Urinary bladder (tissue), 4 donors: ENCODE measurements around the gene ISM1. TPM values are rescaled to one million over a fixed set of nuclear protein-coding genes. Genes with fewer than 3 reads are reported as not detected.

ENCODE experiments used
- DNase-seq: peaks from one replicate; pipeline ENCODE4 v3.0.0-alpha.2; 2015; ENCODE audit errors: extremely low spot score
- H3K27ac ChIP-seq: one replicate; pipeline ENCODE4 v1.5.1; 2013; ENCODE audit warnings: low read depth, mild to moderate bottlenecking, moderate library complexity
- H3K36me3 ChIP-seq: one replicate; pipeline ENCODE4 v1.6.1; 2013; ENCODE audit warnings: mild to moderate bottlenecking, moderate library complexity; ENCODE audit not compliant: insufficient read depth
- H3K4me1 ChIP-seq: one replicate; pipeline ENCODE4 v1.6.1; 2013; ENCODE audit warnings: mild to moderate bottlenecking, moderate library complexity; ENCODE audit not compliant: insufficient read depth
- H3K4me3 ChIP-seq: one replicate; pipeline ENCODE4 v1.5.1; 2013; ENCODE audit warnings: low read depth, low read length
- WGBS: extraction: QIAGEN DNeasy Blood & Tissue Kit; methylation state at CpG from one replicate; pipeline ENCODE4 v1.1.7; 2013; 5-methylcytosine and 5-hydroxymethylcytosine counted together
- polyA plus RNA-seq: library from polyadenylated mRNA; stranded (reverse); fragments of 200-250 nt; gene quantifications from one replicate; pipeline ENCODE4 v1.2.3, GENCODE V29; 2013
- total RNA-seq: library from RNA; depleted of rRNA; stranded (reverse); fragments of >200 nt; gene quantifications from one replicate; pipeline ENCODE4 v1.2.3, GENCODE V29; 2014
- donor health status: healthy with polysubstance abuse.
- donor health status: healthy.

Gene ISM1
- total and polyA plus RNA-seq, 2 donors, result 1.4 to 1.8 TPM

DNA sequence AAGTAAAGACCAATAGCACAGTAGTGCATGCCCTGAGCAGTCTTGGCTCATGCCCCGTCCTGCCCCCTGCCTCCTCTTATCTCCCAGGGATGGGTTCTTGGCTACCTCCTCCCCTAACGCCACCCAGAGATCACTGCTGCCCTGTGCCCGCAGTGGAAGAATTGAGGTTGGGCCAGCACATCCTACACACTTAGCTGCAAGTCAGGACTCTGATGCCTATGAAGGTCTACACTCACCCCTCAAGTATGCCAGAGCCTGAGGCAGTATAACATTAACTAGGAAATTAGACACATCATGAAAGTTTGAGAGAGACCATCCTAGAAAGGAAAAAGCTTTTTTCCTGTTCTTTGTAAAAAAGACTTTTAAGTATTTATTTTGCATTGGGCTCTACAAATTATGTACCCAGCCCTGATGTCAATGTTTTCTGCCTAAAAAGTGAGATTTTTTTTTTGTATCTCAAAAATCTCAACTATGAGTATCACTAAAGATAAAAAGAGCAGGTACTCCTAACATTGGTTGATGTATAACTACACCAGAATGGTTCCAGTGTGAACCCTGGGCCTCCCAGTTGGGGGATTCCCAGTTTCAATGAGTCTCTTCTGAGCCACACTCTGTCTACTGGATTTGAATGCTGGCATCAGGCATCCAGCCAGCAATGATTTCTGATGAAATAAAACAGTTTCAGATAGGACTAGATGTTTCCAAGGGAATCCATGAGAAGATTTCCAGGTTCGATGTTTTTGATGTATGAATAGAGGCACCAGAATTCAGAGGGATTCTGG is 115.4 kb downstream of the ISM1 start:
- Histone ChIP-seq H3K36me3 (no peaks in the 10 kb centered on the region), H3K4me3 (no peak overlapping the region), H3K4me1 (no peaks in the 10 kb centered on the region), H3K27ac (no peak overlapping the region)
- WGBS, result 90% methylated on average over 4 of the region's 4 CpGs
- no peak for DNase-seq

DNA sequence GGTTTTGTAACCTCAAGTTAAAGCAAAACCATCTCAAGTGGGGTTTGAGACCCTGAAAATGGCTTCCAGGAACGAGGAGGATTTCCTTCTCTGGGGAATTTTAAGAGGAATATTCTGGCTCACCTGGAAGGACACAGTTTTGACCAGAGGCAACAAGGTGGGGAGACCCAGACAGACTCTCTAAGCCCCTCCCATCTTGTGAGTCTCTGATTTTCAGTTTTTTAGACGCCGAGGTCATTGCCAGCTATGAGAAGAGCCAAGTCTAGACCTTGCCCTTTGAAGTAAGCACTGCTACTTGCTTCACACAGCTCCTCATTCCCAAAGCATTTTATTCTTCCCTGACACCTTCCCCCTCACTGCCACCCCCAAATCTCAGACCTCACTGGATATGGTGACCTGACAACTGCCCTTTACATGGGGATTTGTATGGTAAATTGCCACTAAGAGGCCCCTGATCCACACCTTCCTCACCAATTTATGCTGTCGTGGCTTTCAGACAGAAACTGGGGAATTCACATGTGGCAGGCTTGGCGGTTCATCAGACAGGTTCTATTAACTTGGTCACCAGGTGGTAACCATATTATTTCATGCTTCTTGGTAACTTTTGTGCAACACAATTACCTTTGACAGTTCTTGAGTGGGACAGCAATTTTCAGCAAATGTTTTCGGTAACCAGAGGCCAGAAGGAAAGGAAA is 116.2 kb downstream of the ISM1 start:
- H3K4me1 ChIP-seq, result no peaks in the 10 kb centered on the region
- H3K36me3 ChIP-seq, result no peaks in the 10 kb centered on the region
- no peak for DNase-seq
- WGBS, result 83% methylated on average over 6 of the region's 6 CpGs
- no peak overlapping the region for H3K27ac ChIP-seq
- no peak overlapping the region for H3K4me3 ChIP-seq

DNA sequence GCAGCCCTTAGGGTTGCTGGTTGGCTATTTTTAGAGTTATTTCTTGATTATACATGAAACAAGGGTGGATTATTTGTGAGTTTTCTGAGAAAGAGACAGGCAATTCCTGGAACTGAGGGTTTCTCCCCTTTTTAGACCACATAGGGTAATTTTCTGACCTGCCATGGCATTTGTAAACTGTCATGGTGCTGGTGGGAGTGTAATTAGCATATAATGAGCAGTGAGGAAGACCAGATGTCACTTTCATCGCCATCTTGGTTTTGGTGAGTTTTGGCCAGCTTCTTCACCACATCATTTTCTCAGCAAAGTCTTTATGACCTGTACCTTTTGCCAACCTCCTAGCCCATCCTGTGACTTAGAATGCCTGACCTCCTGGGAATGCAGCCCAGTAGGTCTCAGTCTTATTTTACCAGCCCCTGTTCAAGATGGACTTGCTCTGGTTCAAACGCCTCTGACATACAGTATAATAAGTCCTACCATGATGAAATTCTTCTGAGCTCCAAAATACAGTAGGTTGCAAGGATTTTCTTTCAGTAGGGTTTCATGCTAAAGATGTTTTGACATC is 117.1 kb downstream of the ISM1 start:
- H3K4me1 ChIP-seq, result no peaks in the 10 kb centered on the region
- 69% methylated on average over 2 of the region's 2 CpGs for WGBS
- no peaks in the 10 kb centered on the region for H3K36me3 ChIP-seq
- H3K4me3 ChIP-seq, result no peak overlapping the region
- no peak for DNase-seq
- H3K27ac ChIP-seq, result no peak overlapping the region

DNA sequence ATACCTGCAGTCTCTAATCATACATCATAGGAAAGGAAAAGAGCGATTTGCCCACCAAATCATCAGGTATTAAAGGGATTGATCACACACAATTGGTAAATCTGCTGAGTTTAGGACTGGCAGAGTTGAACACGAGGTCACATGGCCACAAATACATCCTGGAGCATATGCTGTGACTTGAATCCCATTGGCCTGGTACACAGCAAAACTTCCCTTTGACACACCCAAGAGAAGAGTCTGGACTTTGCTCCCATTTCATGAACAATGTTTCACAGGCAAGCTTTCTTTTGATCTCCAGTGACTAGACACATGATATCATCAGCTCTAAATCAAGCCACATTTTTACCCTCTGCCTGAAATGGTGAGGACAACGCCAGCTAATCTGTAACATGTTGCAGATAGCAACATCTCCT is 117.9 kb downstream of the ISM1 start:
- Histone ChIP-seq H3K27ac (no peak overlapping the region), H3K36me3 (no peaks in the 10 kb centered on the region), H3K4me1 (no peaks in the 10 kb centered on the region), H3K4me3 (no peak overlapping the region)
- 91% methylated on average over 3 of the region's 3 CpGs for WGBS
- DNase-seq, result no peak

DNA sequence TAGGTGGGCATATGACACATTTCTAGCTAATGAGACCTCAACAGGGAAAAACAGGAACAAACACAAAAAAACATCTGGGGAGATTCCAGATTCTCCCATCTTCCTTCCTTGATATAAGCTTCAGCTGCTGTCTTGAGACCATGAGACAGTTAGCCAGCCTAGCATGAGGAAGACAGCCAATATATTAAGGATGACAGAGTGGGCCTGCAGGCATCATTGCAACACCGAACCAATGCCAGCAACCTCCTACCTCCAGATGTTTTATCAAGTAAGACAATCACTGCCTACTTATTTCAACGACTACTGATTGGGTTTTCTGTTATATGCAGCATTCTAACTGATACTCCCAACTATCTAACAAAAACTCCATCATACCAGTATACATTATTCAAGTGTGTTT is 119.0 kb downstream of the ISM1 start:
- Histone ChIP-seq H3K27ac (no peak overlapping the region), H3K36me3 (no peaks in the 10 kb centered on the region)
- 68% methylated on average over 2 of the region's 2 CpGs for WGBS

DNA sequence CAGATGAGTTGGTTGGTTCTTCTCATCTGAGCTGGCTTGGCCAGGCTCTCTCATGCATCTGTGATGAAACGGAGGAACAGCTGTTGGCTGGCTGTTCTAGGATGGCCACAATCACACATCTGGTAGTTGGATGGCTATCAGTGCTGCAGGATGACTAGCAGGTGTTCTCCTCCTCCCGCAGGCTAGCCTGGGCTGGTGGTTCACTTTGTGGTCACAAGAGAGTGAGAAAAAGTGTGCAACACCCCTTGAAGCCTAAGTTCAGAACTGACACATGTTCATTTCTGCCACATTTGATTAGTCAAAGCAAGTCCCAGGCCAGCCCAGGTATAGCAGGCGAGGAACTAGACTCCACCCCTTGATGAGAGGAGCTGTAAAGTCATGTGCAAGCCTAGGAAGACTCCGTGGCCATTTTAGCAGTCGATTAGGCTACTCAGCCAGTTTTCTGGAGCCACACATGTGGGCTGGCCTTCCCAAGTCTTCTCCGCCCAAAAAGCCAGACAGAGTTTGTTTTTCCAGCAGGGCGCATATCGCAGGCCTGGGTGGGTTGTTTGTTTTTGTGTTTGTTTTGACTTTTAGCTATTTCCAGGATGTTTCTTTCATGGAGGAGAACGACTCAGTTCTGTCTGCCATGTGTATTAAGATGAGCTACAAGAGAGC is 120.8 kb downstream of the ISM1 start:
- DNase-seq, result no peak
- Histone ChIP-seq H3K4me3 (no peak overlapping the region), H3K4me1 (no peaks in the 10 kb centered on the region), H3K36me3 (no peaks in the 10 kb centered on the region), H3K27ac (no peak overlapping the region)
- WGBS, result 76% methylated on average over 9 of the region's 9 CpGs

More for the DNA sequence above, 119.0 kb downstream of the ISM1 start:
- DNase-seq, result no peak
- H3K4me3 ChIP-seq, result no peak overlapping the region
- no peaks in the 10 kb centered on the region for H3K4me1 ChIP-seq

DNA sequence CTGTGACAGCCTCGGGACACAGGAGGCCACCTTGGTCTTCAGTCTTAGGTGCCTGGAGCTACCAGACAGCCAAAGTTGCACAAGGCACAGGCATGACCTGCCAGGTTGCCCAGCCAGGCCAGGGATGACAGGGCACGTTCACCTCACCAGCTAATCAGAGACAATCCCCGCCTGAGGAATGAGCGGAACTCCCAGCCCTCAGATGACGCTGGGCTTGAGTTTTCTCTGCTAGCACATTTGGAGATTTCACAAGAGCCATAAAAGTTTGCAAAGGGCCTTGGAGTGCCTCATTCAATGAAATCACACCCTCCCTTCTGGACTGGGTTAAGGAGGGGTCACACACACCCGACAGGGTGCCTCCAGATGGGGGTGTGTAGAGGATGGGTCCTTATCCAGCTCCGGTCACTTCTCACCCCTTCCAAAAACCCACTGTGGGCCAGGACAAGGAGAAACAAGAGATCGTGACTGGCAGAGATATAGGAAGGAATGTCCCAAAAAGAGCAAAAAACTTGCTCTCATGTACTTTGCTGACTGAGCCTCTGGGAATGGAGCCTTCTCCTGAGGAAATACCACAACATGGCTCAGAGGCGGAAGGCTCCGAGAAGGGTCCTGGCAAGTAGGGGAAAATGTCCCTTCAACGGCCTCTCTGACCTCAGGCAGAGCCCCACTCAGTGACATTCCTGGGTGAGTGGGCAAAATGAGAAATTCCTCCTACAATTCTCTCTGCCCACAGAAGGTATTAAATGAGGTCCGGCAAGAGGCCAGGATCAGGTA is 121.6 kb downstream of the ISM1 start:
- no peak overlapping the region for H3K4me3 ChIP-seq
- WGBS, result 77% methylated on average over 12 of the region's 12 CpGs
- no peaks in the 10 kb centered on the region for H3K4me1 ChIP-seq
- no peak overlapping the region for H3K27ac ChIP-seq
- no peak for DNase-seq
- no peaks in the 10 kb centered on the region for H3K36me3 ChIP-seq

DNA sequence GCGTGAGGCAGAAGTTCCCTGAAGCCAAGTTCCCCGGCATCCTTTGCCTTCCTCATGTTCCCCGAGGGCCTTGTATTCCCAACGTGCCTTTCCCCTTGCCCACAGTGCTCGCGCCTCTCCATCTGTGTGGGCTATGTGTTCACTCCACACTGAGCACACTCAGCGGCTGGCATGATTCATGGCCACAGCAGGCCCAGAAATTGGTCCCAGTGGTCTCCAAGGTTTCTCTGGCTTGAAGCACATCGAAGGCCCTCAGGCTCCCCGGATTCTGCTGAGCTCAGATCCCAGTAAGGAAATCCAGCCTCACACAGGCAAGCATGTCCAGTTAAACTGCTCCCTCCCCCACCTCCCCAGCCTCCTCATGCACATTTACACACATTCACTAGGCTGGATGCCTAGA is 123.6 kb downstream of the ISM1 start:
- Histone ChIP-seq H3K27ac (no peak overlapping the region), H3K4me3 (no peak overlapping the region), H3K4me1 (no peaks in the 10 kb centered on the region), H3K36me3 (no peaks in the 10 kb centered on the region)
- no peak for DNase-seq
- 80% methylated on average over 9 of the region's 9 CpGs for WGBS

DNA sequence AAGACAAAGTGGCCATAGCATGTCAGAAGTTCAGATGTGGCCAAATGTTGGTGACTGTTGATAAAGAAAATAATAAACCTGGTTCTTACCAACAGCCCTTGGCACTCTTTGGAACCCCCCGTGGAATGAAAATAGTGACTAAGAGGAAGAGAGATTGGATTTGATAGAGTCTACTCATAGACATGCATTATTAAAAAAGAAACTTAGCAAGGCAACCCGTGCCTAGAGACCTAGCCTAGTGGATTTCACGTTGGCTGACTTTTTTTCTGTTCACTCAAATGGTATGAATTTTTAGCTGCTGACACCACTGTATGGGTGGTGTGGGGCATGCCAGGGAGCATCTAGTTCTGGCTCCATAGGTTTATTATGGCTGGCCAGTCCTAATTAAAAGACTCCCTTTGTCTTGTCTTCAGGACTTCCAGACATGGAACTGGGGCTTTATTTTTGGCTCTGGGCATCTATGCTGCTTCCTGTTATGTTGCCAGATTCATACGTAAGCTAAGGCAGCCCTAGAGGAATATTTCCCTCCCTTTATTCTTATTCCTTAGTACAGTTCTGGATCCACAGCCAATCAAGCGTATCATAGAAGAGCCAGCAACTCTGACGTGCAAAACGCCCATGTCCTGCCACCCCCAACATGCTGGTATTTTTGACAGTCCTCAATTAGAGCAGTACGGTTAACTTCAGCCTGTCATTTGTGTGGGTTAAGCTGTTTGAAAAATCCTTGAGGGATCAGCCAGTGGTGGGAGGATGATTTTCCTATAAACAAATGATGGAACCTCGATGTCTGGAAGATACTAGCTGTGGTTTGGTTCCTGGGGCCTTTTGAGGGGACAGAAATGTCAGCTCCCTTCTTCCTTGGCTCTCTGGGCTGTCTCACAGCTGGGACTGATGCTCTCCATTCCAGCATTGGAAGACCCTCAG is 127.5 kb downstream of the ISM1 start:
- WGBS, result 44% methylated on average over 9 of the region's 9 CpGs
- H3K4me1 ChIP-seq, result no peaks in the 10 kb centered on the region
- H3K4me3 ChIP-seq, result no peak overlapping the region
- DNase-seq, result no peak
- no peak overlapping the region for H3K27ac ChIP-seq
- H3K36me3 ChIP-seq, result no peaks in the 10 kb centered on the region

DNA sequence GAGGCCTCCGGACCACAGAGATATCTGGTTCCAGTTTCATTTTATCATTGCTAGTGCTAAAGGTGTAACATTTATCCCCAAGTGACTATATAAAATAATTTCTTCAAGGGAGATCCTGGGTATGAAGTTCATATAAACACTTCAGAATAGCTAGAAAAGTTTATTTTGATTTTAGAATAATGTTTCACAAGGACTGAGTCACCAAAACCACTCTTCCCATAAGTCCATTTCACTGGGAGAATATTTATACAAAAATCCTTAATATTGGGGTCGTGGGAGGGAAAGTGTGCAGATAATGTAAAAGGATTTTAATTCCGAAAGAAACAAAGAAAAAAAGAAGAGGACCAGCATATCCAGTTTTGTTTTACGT is 128.1 kb downstream of the ISM1 start:
- WGBS, result 73% methylated on average over 4 of the region's 4 CpGs
- Histone ChIP-seq H3K4me3 (no peak overlapping the region), H3K36me3 (no peaks in the 10 kb centered on the region), H3K4me1 (no peaks in the 10 kb centered on the region), H3K27ac (no peak overlapping the region)
- DNase-seq, result no peak
